HepG2 (cell line): ENCODE results near the gene ENG. TPM values are rescaled to one million over a fixed set of nuclear protein-coding genes. Genes with fewer than 3 reads are reported as not detected.

Experiments used
- AGO1 ChIP-seq: fragments of 200-400 bp; formaldehyde crosslinking; IDR thresholded peaks from 2 replicates; pipeline ENCODE4 v1.6.1; 2017; ENCODE audit warnings: mild to moderate bottlenecking, low read depth, low read length, moderate library complexity; ENCODE audit not compliant: poor library complexity, severe bottlenecking
- FOXK2 ChIP-seq: fragments of 450-650 bp; IDR thresholded peaks from 2 replicates; pipeline ENCODE4 v1.6.1; 2016
- GABPB1 ChIP-seq: IDR thresholded peaks from 2 replicates; pipeline ENCODE4 v1.6.1; 2016; ENCODE audit warnings: mild to moderate bottlenecking, missing genetic modification reagents, moderate library complexity, missing compliant biosample characterization
- GATAD2A ChIP-seq: IDR thresholded peaks from 2 replicates; pipeline ENCODE4 v1.6.1; 2016
- GPN1 ChIP-seq: sonication (generic); formaldehyde crosslinking; IDR thresholded peaks from 2 replicates; pipeline ENCODE4 v1.5.1; 2020; ENCODE audit warnings: missing genetic modification reagents, borderline replicate concordance
- HDAC2 ChIP-seq: sonication (generic); formaldehyde crosslinking; IDR thresholded peaks from 2 replicates; pipeline ENCODE4 v1.4.0; 2020; ENCODE audit warnings: missing genetic modification reagents
- HNRNPLL ChIP-seq: fragments of 200-400 bp; formaldehyde crosslinking; IDR thresholded peaks from 2 replicates; pipeline ENCODE4 v1.6.1; 2017; ENCODE audit warnings: mild to moderate bottlenecking, low read depth, low read length; ENCODE audit not compliant: poor library complexity, severe bottlenecking
- KLF6 ChIP-seq: IDR thresholded peaks from 2 replicates; pipeline ENCODE4 v1.8.0; 2016; ENCODE audit warnings: missing biosample characterization, missing genetic modification reagents
- NFYB ChIP-seq: sonication (generic); formaldehyde crosslinking; IDR thresholded peaks from 2 replicates; pipeline ENCODE4 v1.4.0; 2020; ENCODE audit warnings: missing genetic modification reagents
- REPIN1 ChIP-seq: sonication (generic); formaldehyde crosslinking; IDR thresholded peaks from 2 replicates; pipeline ENCODE4 v1.8.0; 2022; ENCODE audit warnings: missing genetic modification reagents, low read depth, mild to moderate bottlenecking, borderline replicate concordance
- SP140L ChIP-seq: sonication (generic); formaldehyde crosslinking; IDR thresholded peaks from 2 replicates; pipeline ENCODE4 v1.4.0; 2020; ENCODE audit warnings: missing genetic modification reagents, borderline replicate concordance
- SPEN ChIP-seq: sonication (generic); formaldehyde crosslinking; IDR thresholded peaks from 2 replicates; pipeline ENCODE4 v1.5.1; 2020; ENCODE audit warnings: low read depth, mild to moderate bottlenecking, missing genetic modification reagents
- ZBTB1 ChIP-seq: sonication (generic); formaldehyde crosslinking; IDR thresholded peaks from 2 replicates; pipeline ENCODE4 v1.4.0; 2020; ENCODE audit warnings: missing genetic modification reagents, borderline replicate concordance
- ZMYM3 ChIP-seq: sonication (generic); formaldehyde crosslinking; IDR thresholded peaks from 2 replicates; pipeline ENCODE4 v1.5.1; 2020; ENCODE audit warnings: mild to moderate bottlenecking, missing genetic modification reagents
- ZNF101 ChIP-seq: sonication (generic); formaldehyde crosslinking; IDR thresholded peaks from 2 replicates; pipeline ENCODE4 v1.4.0; 2020; ENCODE audit warnings: mild to moderate bottlenecking, low read depth, missing genetic modification reagents, borderline replicate concordance
- ZNF235 ChIP-seq: sonication (generic); formaldehyde crosslinking; IDR thresholded peaks from 2 replicates; pipeline ENCODE4 v1.8.1; 2023; ENCODE audit warnings: mild to moderate bottlenecking, missing genetic modification reagents, borderline replicate concordance
- ZNF430 ChIP-seq: sonication (generic); formaldehyde crosslinking; IDR thresholded peaks from 2 replicates; pipeline ENCODE4 v1.9.0; 2021; ENCODE audit warnings: mild to moderate bottlenecking, missing genetic modification reagents
- polyA plus RNA-seq, 8 experiments: library from polyadenylated mRNA; depleted of rRNA in 3 of 8; stranded (reverse) in 7 of 8; unstranded in 1 of 8; fragments of >200 nt; fragmentation: Illumina TruSeq in 4 of 8; extraction: Trizol in 4 of 8; gene quantifications; 2 replicates each; pipeline versions ENCODE4 v1.2.1 to v1.2.3, GENCODE V29; 2011 to 2016; ENCODE audit warnings: low read depth in 4 of 8, missing spikeins in 1 of 8, mixed read lengths in 1 of 8; ENCODE audit not compliant: insufficient read depth in 1 of 8
- total RNA-seq, 5 experiments: library from RNA; depleted of rRNA; stranded (reverse); fragments of >200 nt; fragmentation: Illumina TruSeq; extraction: Trizol; gene quantifications; 2 replicates each; pipeline ENCODE4 v1.2.3, GENCODE V29; 2016; ENCODE audit warnings: low read depth in 1 of 5
- TF ChIP-seq, protein P1 (sequence below): sonication (generic); formaldehyde crosslinking; IDR thresholded peaks from 2 replicates; pipeline ENCODE4 v1.4.0; 2020; ENCODE audit warnings: missing genetic modification reagents
- TF ChIP-seq, protein P2 (sequence below): sonication (generic); formaldehyde crosslinking; conservative IDR thresholded peaks from 2 replicates; pipeline ENCODE4 v1.8.0; 2022; ENCODE audit warnings: missing genetic modification reagents
- TF ChIP-seq, protein P3 (sequence below): sonication (generic); formaldehyde crosslinking; IDR thresholded peaks from 2 replicates; pipeline ENCODE4 v1.5.0; 2020; ENCODE audit warnings: missing genetic modification reagents
- TF ChIP-seq, protein P4 (sequence below): sonication (generic); formaldehyde crosslinking; IDR thresholded peaks from 2 replicates; pipeline ENCODE4 v1.5.1; 2020; ENCODE audit warnings: missing genetic modification reagents, mild to moderate bottlenecking, borderline replicate concordance
- TF ChIP-seq, protein P5 (sequence below): sonication (generic); formaldehyde crosslinking; IDR thresholded peaks from 2 replicates; pipeline ENCODE4; 2020; ENCODE audit warnings: missing genetic modification reagents, mild to moderate bottlenecking, borderline replicate concordance
- TF ChIP-seq, protein P6 (sequence below): IDR thresholded peaks from 2 replicates; pipeline ENCODE4 v1.6.1; 2016; ENCODE audit warnings: mild to moderate bottlenecking, missing biosample characterization, missing genetic modification reagents

Gene ENG
- total and polyA plus RNA-seq, 2 of the 13 experiments (the other 11 are each of a cell fraction or from before 2014, with no cell fraction given), result 0.02 to 1.1 TPM

DNA sequence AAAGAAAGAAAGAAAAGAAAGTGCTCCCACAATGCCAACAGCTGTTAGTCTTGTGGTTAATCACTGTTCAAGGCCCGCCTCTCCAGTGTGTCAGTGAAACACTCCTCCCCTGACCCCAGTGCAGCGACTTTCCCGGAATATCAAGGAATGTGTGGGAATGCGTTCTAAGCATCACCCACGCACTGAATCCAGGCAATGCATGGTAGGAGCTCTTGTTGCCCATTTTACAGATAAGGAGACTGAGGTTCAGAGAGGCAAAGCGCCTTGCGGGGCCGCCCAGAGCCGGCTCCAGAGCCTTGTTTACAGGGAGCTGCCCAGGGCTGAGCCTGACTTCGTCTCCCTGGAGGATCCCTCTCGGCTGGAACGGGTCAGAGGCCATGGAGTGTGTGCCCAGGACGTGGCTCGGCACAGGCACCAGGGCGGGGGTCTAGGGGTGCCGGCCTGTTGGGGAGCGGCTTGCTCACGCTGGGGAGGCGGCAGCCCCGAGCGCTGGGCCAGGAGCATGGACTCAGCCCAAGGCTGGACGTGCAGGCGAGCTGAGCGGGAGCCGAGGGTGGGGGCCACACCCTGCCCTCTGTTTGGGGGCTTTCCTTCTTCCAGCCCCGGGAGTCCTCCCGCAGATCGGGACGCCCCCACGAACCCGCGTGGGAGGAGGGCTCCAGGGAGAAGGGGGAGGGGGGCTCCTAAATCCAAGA is 44.1 kb upstream of the ENG start (continued):
- TF ChIP-seq, protein P1, sequence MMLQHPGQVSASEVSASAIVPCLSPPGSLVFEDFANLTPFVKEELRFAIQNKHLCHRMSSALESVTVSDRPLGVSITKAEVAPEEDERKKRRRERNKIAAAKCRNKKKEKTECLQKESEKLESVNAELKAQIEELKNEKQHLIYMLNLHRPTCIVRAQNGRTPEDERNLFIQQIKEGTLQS (CRISPR knock-in tag), result no peak
- TF ChIP-seq AGO1, result peak; percentile 51
- no peak for TF ChIP-seq ZBTB1 (CRISPR knock-in tag)
- TF ChIP-seq, protein P2, sequence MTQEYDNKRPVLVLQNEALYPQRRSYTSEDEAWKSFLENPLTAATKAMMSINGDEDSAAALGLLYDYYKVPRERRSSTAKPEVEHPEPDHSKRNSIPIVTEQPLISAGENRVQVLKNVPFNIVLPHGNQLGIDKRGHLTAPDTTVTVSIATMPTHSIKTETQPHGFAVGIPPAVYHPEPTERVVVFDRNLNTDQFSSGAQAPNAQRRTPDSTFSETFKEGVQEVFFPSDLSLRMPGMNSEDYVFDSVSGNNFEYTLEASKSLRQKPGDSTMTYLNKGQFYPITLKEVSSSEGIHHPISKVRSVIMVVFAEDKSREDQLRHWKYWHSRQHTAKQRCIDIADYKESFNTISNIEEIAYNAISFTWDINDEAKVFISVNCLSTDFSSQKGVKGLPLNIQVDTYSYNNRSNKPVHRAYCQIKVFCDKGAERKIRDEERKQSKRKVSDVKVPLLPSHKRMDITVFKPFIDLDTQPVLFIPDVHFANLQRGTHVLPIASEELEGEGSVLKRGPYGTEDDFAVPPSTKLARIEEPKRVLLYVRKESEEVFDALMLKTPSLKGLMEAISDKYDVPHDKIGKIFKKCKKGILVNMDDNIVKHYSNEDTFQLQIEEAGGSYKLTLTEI (CRISPR knock-in tag), result no peak
- no peak for TF ChIP-seq HNRNPLL
- no peak for TF ChIP-seq ZNF101 (CRISPR knock-in tag)
- TF ChIP-seq SP140L (CRISPR knock-in tag), result no peak
- TF ChIP-seq, protein P3, sequence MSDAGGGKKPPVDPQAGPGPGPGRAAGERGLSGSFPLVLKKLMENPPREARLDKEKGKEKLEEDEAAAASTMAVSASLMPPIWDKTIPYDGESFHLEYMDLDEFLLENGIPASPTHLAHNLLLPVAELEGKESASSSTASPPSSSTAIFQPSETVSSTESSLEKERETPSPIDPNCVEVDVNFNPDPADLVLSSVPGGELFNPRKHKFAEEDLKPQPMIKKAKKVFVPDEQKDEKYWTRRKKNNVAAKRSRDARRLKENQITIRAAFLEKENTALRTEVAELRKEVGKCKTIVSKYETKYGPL (CRISPR knock-in tag), result no peak
- TF ChIP-seq, protein P4, sequence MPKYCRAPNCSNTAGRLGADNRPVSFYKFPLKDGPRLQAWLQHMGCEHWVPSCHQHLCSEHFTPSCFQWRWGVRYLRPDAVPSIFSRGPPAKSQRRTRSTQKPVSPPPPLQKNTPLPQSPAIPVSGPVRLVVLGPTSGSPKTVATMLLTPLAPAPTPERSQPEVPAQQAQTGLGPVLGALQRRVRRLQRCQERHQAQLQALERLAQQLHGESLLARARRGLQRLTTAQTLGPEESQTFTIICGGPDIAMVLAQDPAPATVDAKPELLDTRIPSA, result no peak
- no peak; the same call in 1 of the 2 replicates for TF ChIP-seq SPEN
- no peak for TF ChIP-seq GPN1 (CRISPR knock-in tag)
- TF ChIP-seq ZNF430 (CRISPR knock-in tag), result no peak
- no peak for TF ChIP-seq KLF6 (CRISPR knock-in tag)
- TF ChIP-seq, protein P5, sequence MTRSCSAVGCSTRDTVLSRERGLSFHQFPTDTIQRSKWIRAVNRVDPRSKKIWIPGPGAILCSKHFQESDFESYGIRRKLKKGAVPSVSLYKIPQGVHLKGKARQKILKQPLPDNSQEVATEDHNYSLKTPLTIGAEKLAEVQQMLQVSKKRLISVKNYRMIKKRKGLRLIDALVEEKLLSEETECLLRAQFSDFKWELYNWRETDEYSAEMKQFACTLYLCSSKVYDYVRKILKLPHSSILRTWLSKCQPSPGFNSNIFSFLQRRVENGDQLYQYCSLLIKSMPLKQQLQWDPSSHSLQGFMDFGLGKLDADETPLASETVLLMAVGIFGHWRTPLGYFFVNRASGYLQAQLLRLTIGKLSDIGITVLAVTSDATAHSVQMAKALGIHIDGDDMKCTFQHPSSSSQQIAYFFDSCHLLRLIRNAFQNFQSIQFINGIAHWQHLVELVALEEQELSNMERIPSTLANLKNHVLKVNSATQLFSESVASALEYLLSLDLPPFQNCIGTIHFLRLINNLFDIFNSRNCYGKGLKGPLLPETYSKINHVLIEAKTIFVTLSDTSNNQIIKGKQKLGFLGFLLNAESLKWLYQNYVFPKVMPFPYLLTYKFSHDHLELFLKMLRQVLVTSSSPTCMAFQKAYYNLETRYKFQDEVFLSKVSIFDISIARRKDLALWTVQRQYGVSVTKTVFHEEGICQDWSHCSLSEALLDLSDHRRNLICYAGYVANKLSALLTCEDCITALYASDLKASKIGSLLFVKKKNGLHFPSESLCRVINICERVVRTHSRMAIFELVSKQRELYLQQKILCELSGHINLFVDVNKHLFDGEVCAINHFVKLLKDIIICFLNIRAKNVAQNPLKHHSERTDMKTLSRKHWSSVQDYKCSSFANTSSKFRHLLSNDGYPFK (CRISPR knock-in tag), result no peak
- no peak for TF ChIP-seq FOXK2
- TF ChIP-seq NFYB, result no peak
- TF ChIP-seq ZMYM3 (CRISPR knock-in tag), result peak; percentile 98
- TF ChIP-seq GATAD2A (CRISPR knock-in tag), result peak; percentile 42; the same call in 1 of the 2 replicates
- TF ChIP-seq HDAC2, result peak; percentile 72
- TF ChIP-seq, protein P6, sequence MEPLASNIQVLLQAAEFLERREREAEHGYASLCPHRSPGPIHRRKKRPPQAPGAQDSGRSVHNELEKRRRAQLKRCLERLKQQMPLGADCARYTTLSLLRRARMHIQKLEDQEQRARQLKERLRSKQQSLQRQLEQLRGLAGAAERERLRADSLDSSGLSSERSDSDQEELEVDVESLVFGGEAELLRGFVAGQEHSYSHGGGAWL (CRISPR knock-in tag), result peak; percentile 70; the same call in 1 of the 2 replicates
- no peak for TF ChIP-seq ZNF235 (CRISPR knock-in tag)
- peak; percentile 54; the same call in 1 of the 2 replicates for TF ChIP-seq GABPB1 (CRISPR knock-in tag)
- TF ChIP-seq REPIN1 (CRISPR knock-in tag), result no peak
